NB4 (cell line): Measurements from ENCODE around the gene CHRM3.

Experiments
- CTCF ChIP-seq: IDR thresholded peaks from one replicate; pipeline ENCODE4 v1.5.1; 2012; ENCODE audit warnings: low read depth, low read length
- MAX ChIP-seq: IDR thresholded peaks from 2 replicates; pipeline ENCODE4 v1.6.1; 2011; ENCODE audit warnings: low read depth, low read length
- MYC ChIP-seq: IDR thresholded peaks from 2 replicates; pipeline ENCODE4 v1.6.1; 2011; ENCODE audit warnings: low read depth, low read length
- POLR2A ChIP-seq: IDR thresholded peaks from 2 replicates; pipeline ENCODE4 v1.6.1; 2011; ENCODE audit warnings: mild to moderate bottlenecking; ENCODE audit not compliant: insufficient read length; ENCODE audit errors: extremely low read depth

- no peak for TF ChIP-seq CTCF
- TF ChIP-seq MAX: no peak
- TF ChIP-seq POLR2A: no peak
- TF ChIP-seq MYC: no peak
Measured at GRCh38 chr1:239367196-239367810, 19.1 kb upstream of the CHRM3 start.
